GM21423 (cell line): ENCODE measurements around the gene MSGN1.
A peak's percentile ranks its signal among the peaks of the same experiment; 100 is the strongest.
"Not testable (repeated sequence)": the region's sequence is repeated elsewhere in the genome, so short reads cannot be mapped to it uniquely, and the experiment has no call there.

Experiments
- ATAC-seq: cut with Tn5 transposase; IDR thresholded peaks from one replicate; pipeline ENCODE4 v1.9.1; 2021; ENCODE audit warnings: mild to moderate bottlenecking, moderate library complexity; ENCODE audit not compliant: unreplicated experiment

Gene MSGN1

DNA sequence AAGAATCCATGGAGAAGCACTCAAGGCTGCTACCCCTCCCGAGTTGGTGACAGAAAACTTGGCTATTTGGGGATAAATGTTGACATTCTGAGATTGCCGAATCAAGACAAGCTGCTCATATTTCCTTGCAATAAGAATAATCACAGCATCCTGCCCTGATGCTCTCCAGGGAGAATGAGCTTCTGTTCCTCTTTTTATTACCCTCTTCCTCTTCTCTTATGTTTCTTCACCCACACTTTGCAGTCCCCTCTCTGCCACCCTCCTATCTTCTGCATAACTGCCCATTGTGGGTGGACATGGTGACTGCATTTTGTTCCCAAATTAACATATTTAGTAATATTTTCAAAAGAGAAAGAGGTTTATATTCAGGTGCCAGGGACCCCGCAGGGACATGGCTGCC, 11.9 kb upstream of the MSGN1 start:
- ATAC-seq = peak; percentile 50

DNA sequence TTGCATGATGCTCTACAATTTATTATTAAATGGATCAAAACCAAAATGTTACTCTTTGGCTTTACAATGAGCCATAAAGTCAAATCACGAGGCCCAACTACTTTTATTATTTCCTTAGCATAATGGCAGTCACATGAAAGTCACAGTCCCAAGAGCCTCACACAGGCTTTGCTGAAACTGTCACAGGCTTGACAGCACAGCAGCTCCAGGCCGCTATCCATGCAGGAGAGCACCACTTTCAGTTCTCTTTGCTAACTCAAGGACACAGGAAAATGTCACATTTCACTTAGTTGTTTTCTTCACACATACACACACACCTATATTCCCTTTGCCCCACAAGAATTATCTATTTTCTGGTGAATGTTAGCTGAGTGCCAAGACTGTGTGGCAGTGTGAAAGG, 11.1 kb upstream of the MSGN1 start:
- ATAC-seq = peak; percentile 39

DNA sequence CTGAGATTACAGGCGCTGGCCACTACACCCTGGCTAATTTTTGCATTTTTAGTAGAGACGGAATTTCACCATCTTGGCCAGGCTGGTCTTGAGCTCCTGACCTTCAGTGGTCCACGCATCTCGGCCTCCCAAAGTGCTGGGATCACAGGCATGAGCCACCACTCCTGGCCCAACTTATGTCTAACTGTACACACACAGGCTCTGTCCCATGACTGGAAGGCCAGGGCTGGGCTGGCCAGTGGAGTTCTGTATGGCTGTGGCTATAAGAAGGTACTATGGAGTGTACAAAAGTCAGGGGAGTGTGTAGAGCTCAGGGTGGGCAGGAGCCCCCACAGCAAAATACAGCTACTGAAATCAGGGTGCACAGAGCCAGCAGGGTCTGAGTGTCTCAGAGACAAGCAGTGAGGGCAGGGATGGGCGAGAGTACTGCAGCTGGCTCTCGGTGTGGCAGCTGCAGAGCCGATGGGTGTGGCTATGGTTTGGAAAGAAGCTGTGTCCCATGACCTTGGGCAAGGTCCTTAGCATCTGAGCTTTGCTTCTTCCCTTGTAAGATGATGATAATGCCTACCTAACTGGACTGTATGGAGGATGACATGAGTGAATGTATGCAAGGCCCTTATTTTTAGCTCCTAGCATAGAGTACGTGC, 10.4 kb upstream of the MSGN1 start:
- no peak for ATAC-seq

DNA sequence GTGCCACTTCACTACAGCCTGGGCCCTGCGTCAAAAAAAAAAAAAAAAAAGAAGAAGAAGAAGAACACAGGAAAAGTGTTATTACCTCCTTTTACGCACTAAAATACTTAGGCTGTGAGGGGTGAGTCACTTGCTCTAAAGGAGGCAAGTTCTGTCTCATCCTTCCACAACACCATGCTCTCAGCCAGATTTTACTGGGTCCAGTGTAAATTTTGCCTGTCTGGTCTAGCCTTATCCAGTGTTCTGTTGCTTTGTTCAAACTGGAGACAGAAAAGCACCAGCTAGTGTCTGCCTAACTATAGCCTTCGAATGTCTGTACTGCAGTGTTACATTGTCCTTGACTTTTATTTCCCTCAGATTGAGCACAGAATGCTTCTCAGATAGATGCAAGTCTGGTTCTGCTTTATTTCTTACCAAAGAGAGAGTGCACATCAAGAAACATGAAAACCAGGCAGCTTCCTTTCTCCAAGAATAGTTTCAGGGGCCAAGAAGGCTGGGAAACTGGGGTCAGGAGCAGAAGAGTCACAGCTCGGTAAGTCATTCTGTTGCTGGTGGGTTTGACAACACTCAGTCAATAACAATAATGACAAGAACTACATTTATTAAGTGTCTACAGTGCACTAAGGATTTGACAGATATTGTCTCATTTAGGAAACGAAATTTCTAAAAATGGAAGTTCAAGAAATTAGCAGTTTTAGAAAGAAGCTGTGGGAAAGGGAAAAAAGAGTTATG, 3.1 kb upstream of the MSGN1 start:
- peak; percentile 39 for ATAC-seq

DNA sequence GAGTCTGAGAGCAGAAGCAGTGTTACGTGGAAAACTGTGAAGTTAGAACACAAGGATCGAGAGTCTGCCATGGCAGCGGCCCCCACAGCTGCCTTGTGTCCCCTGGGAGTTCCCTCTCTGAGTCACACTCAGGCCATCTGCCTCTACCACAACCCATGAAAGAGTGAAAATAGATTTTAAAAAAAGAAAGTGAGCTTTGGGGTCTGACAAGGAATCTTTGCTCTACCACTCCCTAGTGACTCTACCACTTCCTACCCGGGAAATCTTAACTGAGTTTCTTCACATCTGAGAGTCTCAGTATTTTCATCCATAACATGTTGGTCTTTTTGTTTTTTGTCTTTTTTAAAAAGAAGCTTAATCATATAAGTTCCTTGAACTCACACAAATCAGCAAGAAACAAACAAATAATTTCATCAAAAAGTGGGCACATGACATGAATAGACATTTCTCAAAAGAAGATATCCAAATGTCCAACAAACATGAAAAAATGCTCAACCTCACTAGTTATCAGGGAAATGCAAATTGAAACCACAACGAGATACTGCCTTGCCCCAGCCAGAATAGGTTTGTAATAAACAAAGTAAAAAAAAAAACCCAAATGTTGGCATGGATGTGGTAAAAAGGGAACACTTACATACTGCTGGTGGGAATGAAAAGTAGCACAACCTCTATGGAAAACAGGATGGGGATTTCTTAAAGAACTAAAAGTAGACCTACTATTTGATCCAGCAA, 2.4 kb upstream of the MSGN1 start:
- peak; percentile 89 for ATAC-seq

DNA sequence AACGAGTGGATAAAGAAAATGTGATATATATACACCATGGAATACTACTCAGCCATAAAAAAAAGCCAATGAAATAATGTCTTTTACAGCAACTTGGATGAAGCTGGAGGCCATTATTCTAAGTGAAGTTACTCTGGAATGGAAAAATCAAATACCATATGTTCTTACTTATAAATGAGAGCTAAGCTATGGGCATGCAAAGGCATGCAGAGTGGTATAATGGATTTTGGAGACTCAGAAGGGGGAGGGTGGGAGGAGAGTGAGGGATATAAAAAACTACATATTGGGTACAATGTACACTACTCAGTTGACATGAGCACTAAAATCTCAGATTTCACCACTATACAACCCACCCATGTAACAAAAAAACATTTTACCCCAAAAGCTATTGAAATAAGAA, 1.7 kb upstream of the MSGN1 start:
- no peak for ATAC-seq

DNA sequence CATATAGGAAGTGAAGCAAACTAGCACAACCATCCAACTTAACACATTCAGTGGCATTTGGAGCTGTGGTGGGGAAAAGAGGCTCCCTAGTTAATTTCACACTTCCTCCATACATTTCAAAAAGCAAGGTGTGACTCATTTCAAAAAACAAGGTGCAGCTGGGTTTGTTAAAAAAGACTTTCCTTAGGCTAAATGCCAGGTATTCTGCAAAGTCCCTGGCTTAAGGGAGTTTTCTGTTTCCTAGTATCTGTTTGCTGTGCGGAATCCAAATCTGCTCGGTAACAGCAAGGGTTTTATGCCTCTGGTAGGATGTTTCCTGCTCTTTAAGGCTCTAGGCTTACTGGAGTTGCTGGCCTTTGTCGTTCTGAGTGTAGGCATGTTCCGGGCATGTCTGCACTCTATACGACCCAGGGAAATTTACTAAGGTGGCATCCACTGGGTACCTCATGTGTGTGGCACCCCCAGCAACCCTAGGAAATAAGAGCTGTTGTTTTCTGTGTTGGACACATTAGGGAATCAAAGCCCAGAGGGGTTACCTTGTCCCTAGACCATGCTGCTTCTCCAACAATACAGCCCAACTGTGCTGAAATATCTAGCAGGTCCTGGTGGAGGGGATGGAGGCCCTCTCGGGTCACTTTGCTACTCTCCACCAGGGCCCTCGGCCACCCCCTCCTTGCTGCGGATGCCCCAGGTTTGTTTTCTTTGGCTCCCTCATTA, 634 bp upstream of the MSGN1 start:
- ATAC-seq = peak; percentile 17

DNA sequence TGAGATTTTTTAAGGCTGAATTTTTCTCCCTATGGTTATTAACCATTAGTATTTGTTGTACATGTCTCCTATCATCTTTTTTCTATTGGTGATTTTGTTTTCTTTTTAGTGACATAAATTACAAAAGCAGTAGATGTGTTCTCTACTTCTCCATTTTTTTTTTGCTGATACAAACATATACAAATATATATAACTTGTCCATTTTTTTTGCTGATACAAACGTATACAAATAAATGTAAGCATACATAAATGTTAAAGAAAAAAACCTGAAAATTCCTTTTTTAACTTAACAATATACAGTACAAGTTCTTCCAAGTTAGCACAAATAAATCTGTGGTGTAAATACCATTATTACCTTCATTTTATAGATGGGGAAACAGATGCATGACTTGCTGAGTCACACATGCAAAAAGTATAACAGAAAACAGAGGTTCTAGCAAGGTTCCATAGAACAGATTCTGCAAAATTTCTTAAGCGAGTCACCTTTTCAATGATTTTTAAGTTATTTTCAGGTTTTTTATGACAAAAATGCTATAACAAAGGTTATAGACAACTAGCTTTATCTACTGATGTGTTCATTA, 2.1 kb downstream of the MSGN1 start:
- ATAC-seq = no peak

DNA sequence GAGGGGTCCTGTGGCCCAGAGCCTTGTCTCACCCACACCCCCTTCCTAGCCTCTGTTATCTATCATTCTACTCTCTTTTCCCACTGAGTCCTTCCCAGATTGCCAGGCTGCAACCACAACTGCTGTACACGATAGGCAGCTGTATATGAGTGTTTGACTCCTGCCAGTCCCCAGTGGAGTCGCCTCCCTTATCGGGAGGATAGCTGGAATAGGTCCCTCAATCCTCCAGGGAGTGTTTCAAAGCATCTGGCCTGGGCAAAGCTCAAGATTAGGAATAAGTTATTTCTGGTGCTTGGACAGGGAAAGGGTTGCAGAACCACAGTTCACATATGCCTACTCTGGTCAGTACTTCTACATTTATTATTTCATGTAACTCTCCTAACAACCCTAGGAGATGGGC, 4.8 kb downstream of the MSGN1 start:
- no peak for ATAC-seq

DNA sequence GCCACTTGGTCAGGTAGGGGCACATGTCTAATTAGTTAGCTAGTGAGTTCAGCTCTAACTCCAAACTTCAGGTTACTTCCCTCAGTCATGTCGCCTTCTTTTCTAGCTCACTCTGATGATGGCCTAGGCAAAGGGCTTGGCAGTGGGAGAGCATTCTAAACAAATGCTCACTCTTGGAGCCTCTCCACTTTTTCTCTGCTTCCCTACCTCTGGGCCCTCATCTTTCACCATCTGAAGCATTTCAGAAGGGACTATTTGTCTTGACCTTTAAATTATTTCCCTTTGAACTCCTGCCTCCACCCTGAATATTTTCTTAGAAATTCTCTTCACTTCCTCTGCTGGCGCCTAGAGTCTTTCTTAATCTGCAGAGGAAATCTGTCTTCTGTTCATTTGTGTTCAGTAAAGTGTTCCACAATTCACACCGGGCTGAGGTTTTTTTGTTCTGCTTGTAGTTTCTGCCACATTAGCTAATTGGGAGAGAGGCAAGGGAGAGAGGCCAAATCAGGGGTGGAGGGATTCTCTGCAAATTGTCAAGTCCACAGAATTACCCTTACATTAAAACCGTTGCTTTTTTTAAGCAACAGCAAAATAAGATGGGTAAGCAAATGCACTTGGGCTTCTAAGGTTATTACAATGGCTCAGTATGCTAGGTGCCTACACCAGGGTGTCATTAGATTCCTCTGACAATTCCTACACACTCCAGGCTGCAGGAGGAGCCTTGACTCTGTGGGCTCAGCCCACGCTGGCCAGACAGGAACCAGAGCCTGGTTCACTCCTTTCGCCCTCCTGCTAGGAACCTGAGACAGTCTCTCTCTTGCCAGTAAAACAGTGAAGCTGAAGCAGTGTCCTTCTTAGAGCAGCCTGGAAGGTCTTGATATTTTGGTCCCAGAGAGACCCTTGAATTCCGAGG, 5.5 kb downstream of the MSGN1 start:
- peak; percentile 40 for ATAC-seq

DNA sequence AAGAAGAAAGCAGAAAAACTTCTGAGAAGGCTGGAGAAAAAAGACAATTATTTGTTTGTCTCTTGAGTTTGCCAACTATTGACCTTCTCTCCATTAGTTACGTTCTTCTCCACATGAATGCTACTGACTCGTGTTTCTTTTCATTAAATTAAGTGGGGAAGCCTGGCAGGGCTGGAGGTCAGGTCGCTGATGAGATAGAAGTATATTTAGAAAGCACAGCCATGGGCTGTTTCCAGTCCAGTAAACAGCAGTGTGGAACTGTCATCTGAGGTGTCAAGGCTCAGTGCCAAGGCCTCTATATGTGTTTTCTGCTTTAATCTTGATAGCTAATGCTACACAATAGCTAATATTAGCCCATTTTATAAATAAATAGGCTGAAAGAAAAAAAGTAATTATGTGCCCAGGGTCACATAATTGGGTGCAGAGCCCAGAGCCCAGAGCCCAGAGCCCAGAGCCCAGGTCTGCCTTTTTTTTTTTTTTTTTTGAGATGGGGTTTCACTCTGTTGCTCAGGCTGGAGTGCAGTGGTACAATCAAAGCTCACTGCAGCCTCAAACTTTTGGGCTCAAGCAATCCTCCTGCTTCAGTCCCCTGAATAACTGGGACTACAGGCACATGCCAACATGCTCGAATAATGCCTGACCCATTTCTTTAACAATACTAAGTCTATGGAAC, 6.3 kb downstream of the MSGN1 start:
- ATAC-seq = peak; percentile 62

DNA sequence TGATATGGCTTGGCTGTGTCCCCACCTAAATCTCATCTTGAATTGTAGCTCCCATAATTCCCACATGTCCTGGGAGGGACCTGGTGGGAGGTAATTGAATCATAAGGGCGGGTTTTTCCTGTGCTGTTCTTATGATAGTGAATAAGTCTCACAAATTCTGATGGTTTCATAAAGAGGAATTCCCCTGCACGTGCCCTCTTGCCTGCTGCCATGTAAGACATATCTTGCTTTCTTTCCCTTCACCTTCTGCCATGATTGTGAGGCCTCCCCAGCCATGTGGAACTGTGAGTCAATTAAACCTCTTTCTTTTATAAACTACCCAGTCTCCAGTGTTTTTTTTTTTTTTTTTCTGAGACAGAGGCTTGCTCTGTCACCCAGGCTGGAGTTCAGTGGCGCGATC, 7.4 kb downstream of the MSGN1 start:
- not testable (repeated sequence) for ATAC-seq

DNA sequence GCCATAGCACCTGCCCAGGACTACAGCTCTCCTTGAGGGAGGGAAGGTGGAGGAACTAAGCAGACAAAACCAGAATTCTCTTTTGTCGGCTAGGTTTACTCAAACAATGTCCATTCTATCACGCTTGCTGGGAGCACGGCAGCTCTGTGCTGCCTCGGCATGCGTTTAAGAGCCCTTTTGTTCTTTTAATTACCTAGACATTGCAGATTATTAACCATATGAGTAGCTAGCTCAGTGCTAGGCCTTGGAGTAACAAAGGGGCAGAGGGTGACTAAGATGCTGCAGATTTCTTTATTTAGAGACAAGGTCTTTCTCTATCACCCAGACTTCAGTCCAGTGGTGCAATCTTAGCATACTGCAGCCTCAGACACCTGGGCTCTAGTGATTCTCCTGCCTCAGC, 11.1 kb downstream of the MSGN1 start:
- no peak for ATAC-seq

DNA sequence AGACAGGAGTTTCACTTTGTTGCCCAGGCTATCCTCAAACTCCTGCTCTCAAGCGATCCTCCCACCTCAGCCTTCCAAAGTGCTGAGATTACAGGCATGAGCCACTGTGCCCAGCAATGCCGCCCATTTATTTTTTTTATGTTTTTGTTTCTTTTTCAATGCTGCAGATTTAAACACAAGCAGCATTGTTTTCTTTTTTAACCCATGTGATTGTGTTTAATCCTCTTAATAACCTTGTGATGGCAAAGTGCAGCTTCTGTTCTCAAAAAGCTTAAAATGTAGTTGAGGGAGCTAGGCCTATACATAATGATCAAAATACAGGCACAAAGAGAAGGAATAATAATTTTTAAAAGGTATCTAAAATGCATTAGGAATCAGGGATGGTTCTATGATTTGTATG, 11.5 kb downstream of the MSGN1 start:
- ATAC-seq = no peak

DNA sequence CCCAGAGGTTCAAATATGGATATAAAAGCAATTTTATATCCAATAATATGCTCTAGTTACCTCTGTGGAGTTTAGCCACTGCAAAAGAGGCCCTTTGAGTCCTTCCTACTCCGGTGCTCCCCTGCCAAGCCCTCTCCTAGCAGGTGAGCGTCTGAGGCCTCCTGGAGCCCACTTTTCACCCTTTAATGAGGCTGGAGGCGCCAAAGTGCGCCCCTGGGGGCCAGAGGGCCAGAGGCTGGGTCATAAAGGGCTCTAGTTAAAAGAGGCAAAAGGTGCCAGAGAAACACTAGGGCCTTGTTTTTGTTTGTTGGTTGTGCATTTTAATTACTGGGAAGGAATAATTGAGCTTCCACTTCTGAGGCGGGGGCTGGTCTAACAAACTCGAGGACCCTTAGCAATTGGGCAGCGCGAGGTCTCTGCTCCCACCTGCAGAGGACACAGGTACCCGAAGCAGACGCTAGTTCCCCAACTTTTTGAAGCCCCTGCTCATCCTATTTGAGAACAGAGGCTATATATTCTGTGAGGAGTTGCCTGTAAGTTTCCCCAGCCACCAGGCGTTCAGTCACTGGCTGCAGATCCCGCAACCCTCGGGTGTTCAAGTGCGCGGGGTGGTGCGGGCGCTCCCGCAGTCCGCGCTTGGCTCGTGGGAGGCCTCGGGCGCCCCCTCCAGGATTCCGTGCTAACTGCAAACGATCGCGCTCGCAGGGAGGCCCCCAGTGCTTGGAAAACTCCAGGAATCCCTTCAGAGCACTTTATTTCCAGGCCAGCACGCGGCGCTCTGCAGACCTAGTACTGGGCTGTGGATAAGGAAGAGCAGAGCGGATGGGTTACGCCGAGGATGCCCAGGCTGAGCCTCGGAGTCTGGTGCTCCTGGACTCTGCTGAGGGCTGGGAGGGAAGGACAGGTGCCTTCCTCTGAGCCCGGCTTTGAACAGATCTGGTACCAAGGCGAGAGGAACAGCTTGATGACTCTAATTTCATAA, 14.1 kb downstream of the MSGN1 start:
- peak; percentile 90 for ATAC-seq

DNA sequence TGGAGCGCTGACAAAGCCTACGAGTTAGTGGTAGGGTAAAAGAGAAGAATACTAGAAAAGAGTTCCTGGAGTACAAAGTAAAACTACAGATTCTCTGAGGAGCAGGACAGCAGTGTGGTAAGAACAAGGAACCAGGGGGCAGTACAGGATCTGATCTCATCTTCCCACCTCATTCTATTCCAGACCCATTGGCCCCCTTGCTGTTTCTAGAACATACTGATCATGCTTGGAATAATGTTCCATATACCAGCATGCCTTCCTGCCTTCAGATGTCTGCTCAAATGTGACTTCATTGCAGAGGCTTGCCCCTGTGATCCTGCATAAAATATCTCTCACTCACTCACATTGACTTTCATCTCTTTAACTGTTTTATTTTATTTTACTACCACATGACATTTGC, 19.3 kb downstream of the MSGN1 start:
- ATAC-seq = no peak

DNA sequence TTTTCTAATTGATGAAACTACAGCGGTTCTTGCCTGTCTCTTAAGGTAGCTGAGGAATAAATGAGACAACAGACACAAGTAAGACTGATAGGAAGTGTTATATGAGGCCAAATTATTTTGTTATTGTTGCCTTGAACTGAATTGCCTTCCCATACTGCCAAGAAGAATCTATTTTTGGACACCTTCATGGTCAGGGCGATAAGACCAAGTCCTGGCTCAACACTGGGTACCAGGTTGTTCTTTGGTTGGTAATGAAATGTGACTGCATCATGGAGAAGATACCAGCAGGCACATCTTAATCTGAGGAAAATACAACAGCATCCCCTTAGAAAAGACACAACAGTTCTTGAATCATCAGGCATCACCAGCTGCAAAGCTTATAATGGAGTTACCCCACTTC, 23.7 kb downstream of the MSGN1 start:
- ATAC-seq = no peak

DNA sequence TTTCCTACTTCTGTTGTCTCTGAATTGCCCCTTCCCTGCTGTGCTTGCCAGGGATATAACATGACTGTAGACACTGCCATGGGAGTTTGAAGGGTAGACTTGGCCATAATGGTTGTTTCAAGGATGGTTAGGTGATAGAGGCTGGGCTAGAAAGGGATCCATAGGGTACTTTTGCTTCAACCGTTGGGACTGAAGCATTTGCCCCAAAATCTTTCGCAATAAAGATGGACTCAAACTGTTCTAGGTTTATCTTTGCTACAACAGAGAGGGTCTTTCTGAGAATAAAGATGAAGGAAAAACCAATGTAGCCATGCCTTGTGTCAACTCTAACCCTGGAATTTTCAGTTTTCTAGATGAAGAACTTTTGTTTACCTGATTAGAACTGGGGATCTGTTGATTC, 27.2 kb downstream of the MSGN1 start:
- no peak for ATAC-seq
